Left cardiac atrium (tissue), 2 donors: ENCODE data around the gene CREBBP. TPM values are rescaled to one million over a fixed set of nuclear protein-coding genes. Genes with fewer than 3 reads are reported as not detected.

Experiments
- total RNA-seq, 2 donors: library from RNA; stranded (reverse); fragmentation: NEBNext Ultra II Directional; extraction: Animal tissue kit (Norgen Biotek cat#: 25700); gene quantifications; one replicate each; pipeline ENCODE4 v1.2.1, GENCODE V29; 2021
- donor health status: DM: no; HTN: yes; CAD: no; lungs with severe emphysema.
- donor health status: DM: yes; HTN: yes; CAD: no.

The CREBBP gene
- total RNA-seq, 2 donors from 2014 or later = 39.0 to 39.3 TPM

Other genes with a start within 250 kb of the CREBBP start
- gene DNASE1, start 226.0 kb downstream of the CREBBP start, total RNA-seq = 1 to 10 TPM; 3.0 to 5.8 TPM
- gene TRAP1, start 163.2 kb downstream of the CREBBP start, total RNA-seq = 100 to 1,000 TPM in 1 of 2 donors, 10 to 100 TPM in 1; 85.7 to 120 TPM
- 10 to 100 TPM; 22.6 to 25.9 TPM for gene ADCY9, start 235.7 kb upstream of the CREBBP start, total RNA-seq